Bronchial epithelial cell (primary cell): ENCODE data around the gene KIFC3. TPM values are rescaled to one million over a fixed set of nuclear protein-coding genes. Genes with fewer than 3 reads are reported as not detected.
A peak's percentile ranks its signal among the peaks of the same experiment; 100 is the strongest.

ENCODE experiments used
- DNase-seq: peaks from one replicate; pipeline ENCODE4 v3.0.0-alpha.2; 2010; ENCODE audit warnings: low read depth
- FAIRE-seq: peaks from 2 replicates; lab custom pipeline; 2011; peaks lifted over from hg19 to GRCh38; lab: Jason Lieb, UNC
- H3K27me3 ChIP-seq: 2 replicates; pipeline ENCODE4 v1.5.1; 2011; ENCODE audit warnings: low read length; ENCODE audit not compliant: control insufficient read depth, insufficient read depth
- H3K36me3 ChIP-seq: 2 replicates; pipeline ENCODE4 v1.5.1; 2011; ENCODE audit warnings: low read length; ENCODE audit not compliant: control insufficient read depth, insufficient read depth
- H3K4me3 ChIP-seq: 2 replicates; pipeline ENCODE4 v1.5.1; 2011; ENCODE audit warnings: mild to moderate bottlenecking, low read depth, low read length, control low read depth
- CTCF ChIP-seq: IDR thresholded peaks from 2 replicates; pipeline ENCODE4 v1.5.1; 2011; ENCODE audit warnings: mild to moderate bottlenecking, moderate library complexity, low read length, control low read depth, inconsistent platforms; ENCODE audit not compliant: insufficient read depth, severe bottlenecking
- total RNA-seq: library from RNA; depleted of rRNA; stranded (reverse); fragments of >200 nt; gene quantifications from 2 replicates; pipeline ENCODE4 v1.2.1, GENCODE V29; 2014

KIFC3 gene
- total RNA-seq, 1 donor from 2014 or later, result 34.8 TPM

- H3K36me3 ChIP-seq, result peaks cover 9% of the 10 kb centered on the region
These were observed 63.4 kb downstream of the KIFC3 start for GRCh38 chr16:57738844-57739243.

GRCh38 chr16:57736419-57737351 lies 65.6 kb downstream of the KIFC3 start:
- Histone ChIP-seq H3K36me3 (peaks cover 6% of the 10 kb centered on the region), H3K27me3 (no peaks in the 10 kb centered on the region), H3K4me3 (peak overlapping the region; percentile 96)
- FAIRE-seq (no peak), DNase-seq (peak; percentile 69)
- peak; percentile 26 for TF ChIP-seq CTCF

More at GRCh38 chr16:57738844-57739243, 63.4 kb downstream of the KIFC3 start:
- Histone ChIP-seq H3K27me3 (no peaks in the 10 kb centered on the region), H3K4me3 (no peak overlapping the region)
- no peak for TF ChIP-seq CTCF
- no peak for FAIRE-seq
- no peak for DNase-seq

GRCh38 chr16:57735755-57736418 lies 66.4 kb downstream of the KIFC3 start, which contains the start of gene KATNB1:
TSS of gene KATNB1 (plus strand) at chr16:57735770. CDS start at chr16:57737244, 1,474 bp downstream.
- no peak for TF ChIP-seq CTCF
- Histone ChIP-seq H3K27me3 (no peaks in the 10 kb centered on the region), H3K36me3 (peaks cover 3% of the 10 kb centered on the region), H3K4me3 (peak within 1 kb of the TSS; percentile 96)
- FAIRE-seq (no peak), DNase-seq (no peak)

- peak overlapping the region; percentile 96 for H3K4me3 ChIP-seq
- FAIRE-seq (peak; percentile 95), DNase-seq (peak; percentile 99)
- peaks cover 2% of the 10 kb centered on the region for H3K36me3 ChIP-seq
- TF ChIP-seq CTCF, result no peak
- no peaks in the 10 kb centered on the region for H3K27me3 ChIP-seq
These were observed 67.2 kb downstream of the KIFC3 start for GRCh38 chr16:57734925-57735754.

- no peak for TF ChIP-seq CTCF
- H3K4me3 ChIP-seq, result peak overlapping the region; percentile 94
- DNase-seq (no peak), FAIRE-seq (no peak)
- H3K36me3 ChIP-seq, result peaks cover 2% of the 10 kb centered on the region
- no peaks in the 10 kb centered on the region for H3K27me3 ChIP-seq
These were observed 67.9 kb downstream of the KIFC3 start for GRCh38 chr16:57734308-57734924.
